Neural cell (in vitro differentiated cells): ENCODE data around the gene DIAPH1. TPM values are rescaled to one million over a fixed set of nuclear protein-coding genes. Genes with fewer than 3 reads are reported as not detected.

Experiments used
- H2AFZ ChIP-seq: fragments of 200-600, 300-800 bp; sonication (generic), shearing (Covaris generic); 2 replicates; pipeline ENCODE4 v1.6.0; 2014; ENCODE audit warnings: low read depth, mild to moderate bottlenecking, antibody characterized with exemption, low read length, moderate library complexity
- H3F3A ChIP-seq: fragments of 200-600 bp; shearing (Covaris generic); 2 replicates; pipeline ENCODE4 v1.6.1; 2016; ENCODE audit warnings: mild to moderate bottlenecking, moderate library complexity, mixed read lengths, antibody characterized with exemption, low read length; ENCODE audit not compliant: insufficient read depth, poor library complexity, severe bottlenecking
- H3K27ac ChIP-seq: fragments of 200-600, 300-800 bp; sonication (generic), shearing (Covaris generic); 2 replicates; pipeline ENCODE4 v1.5.1; 2014; ENCODE audit warnings: mild to moderate bottlenecking, low read length, moderate library complexity
- H3K27me3 ChIP-seq: fragments of 300-800, 200-600 bp; sonication (generic), shearing (Covaris generic); 2 replicates; pipeline ENCODE4 v1.6.0; 2014; ENCODE audit warnings: mild to moderate bottlenecking, low read depth, low read length, moderate library complexity; ENCODE audit not compliant: insufficient read depth
- H3K36me3 ChIP-seq: fragments of 300-800, 200-600 bp; sonication (generic), shearing (Covaris generic); 2 replicates; pipeline ENCODE4 v1.5.1; 2014; ENCODE audit warnings: mild to moderate bottlenecking, antibody characterized with exemption, low read length, moderate library complexity; ENCODE audit not compliant: insufficient read depth
- H3K4me2 ChIP-seq: fragments of 300-800, 200-600 bp; sonication (generic), shearing (Covaris generic); 2 replicates; pipeline ENCODE4 v1.6.0; 2014; ENCODE audit warnings: mild to moderate bottlenecking, low read length
- H3K4me3 ChIP-seq: fragments of 300-800, 200-600 bp; sonication (generic), shearing (Covaris generic); 2 replicates; pipeline ENCODE4 v1.5.1; 2014; ENCODE audit warnings: mild to moderate bottlenecking, low read length, moderate library complexity
- H3K79me2 ChIP-seq: fragments of 200-600 bp; shearing (Covaris generic); replicated peaks from 2 replicates; pipeline ENCODE4 v1.6.0; 2014; ENCODE audit warnings: mild to moderate bottlenecking, low read length, moderate library complexity; ENCODE audit not compliant: insufficient read depth
- H3K9ac ChIP-seq: fragments of 300-800, 200-600 bp; sonication (generic), shearing (Covaris generic); 2 replicates; pipeline ENCODE4 v1.6.1; 2016; ENCODE audit warnings: mild to moderate bottlenecking, low read length, mixed read lengths
- H3K9me2 ChIP-seq: fragments of 200-600 bp; shearing (Covaris generic); 2 replicates; pipeline ENCODE4 v1.6.1; 2016; ENCODE audit warnings: mild to moderate bottlenecking, low read length, mixed read lengths; ENCODE audit not compliant: insufficient read depth
- H3K9me3 ChIP-seq: fragments of 200-600, 300-800 bp; sonication (generic), shearing (Covaris generic); 2 replicates; pipeline ENCODE4 v1.6.1; 2016; ENCODE audit warnings: mild to moderate bottlenecking, mixed run types, low read length, moderate library complexity, mixed read lengths
- H4K20me1 ChIP-seq: fragments of 200-600 bp; shearing (Covaris generic); 2 replicates; pipeline ENCODE4 v1.6.1; 2016; ENCODE audit warnings: mild to moderate bottlenecking, mixed run types; ENCODE audit not compliant: insufficient read depth
- EP300 ChIP-seq: fragments of 450-650 bp; conservative IDR thresholded peaks from 2 replicates; pipeline ENCODE4 v1.6.1; 2014; ENCODE audit warnings: antibody characterized with exemption, mild to moderate bottlenecking, moderate library complexity; ENCODE audit not compliant: poor library complexity, severe bottlenecking
- EZH2 ChIP-seq: fragments of 200-600, 300-800 bp; shearing (Covaris generic), sonication (generic); IDR thresholded peaks from 2 replicates; pipeline ENCODE4 v1.6.1; 2014; ENCODE audit warnings: antibody characterized with exemption, low read length, borderline replicate concordance, mild to moderate bottlenecking; ENCODE audit not compliant: insufficient read depth, poor library complexity, severe bottlenecking
- MXI1 ChIP-seq: fragments of 450-650 bp; conservative IDR thresholded peaks from 2 replicates; pipeline ENCODE4 v1.6.1; 2014; ENCODE audit warnings: antibody characterized with exemption, mild to moderate bottlenecking; ENCODE audit not compliant: poor library complexity, severe bottlenecking
- POLR2AphosphoS5 ChIP-seq: IDR thresholded peaks from 2 replicates; pipeline ENCODE4 v1.6.1; 2012
- RAD21 ChIP-seq: fragments of 450-650 bp; conservative IDR thresholded peaks from 2 replicates; pipeline ENCODE4 v1.6.1; 2014; ENCODE audit warnings: antibody characterized with exemption, mild to moderate bottlenecking, moderate library complexity
- SMC3 ChIP-seq: fragments of 450-650 bp; conservative IDR thresholded peaks from 2 replicates; pipeline ENCODE4 v1.6.1; 2014; ENCODE audit warnings: antibody characterized with exemption, mild to moderate bottlenecking, moderate library complexity; ENCODE audit not compliant: poor library complexity
- TAF1 ChIP-seq: IDR thresholded peaks from 2 replicates; pipeline ENCODE4 v1.6.1; 2012; ENCODE audit warnings: low read depth
- polyA plus RNA-seq: library from polyadenylated mRNA; depleted of rRNA; stranded (reverse); fragments of >200 nt; gene quantifications from 2 replicates; pipeline ENCODE4 v1.2.3, GENCODE V29; 2014
- TF ChIP-seq, protein P1 (sequence below): IDR thresholded peaks from 2 replicates; pipeline ENCODE4 v1.6.1; 2012; ENCODE audit warnings: borderline replicate concordance
- TF ChIP-seq, protein P2 (sequence below): fragments of 450-650 bp; IDR thresholded peaks from 2 replicates; pipeline ENCODE4 v1.5.1; 2014; ENCODE audit warnings: antibody characterized with exemption, mild to moderate bottlenecking, moderate library complexity; ENCODE audit not compliant: poor library complexity, severe bottlenecking

The DIAPH1 gene
- polyA plus RNA-seq, 1 donor from 2014 or later: 21.9 TPM

DNA sequence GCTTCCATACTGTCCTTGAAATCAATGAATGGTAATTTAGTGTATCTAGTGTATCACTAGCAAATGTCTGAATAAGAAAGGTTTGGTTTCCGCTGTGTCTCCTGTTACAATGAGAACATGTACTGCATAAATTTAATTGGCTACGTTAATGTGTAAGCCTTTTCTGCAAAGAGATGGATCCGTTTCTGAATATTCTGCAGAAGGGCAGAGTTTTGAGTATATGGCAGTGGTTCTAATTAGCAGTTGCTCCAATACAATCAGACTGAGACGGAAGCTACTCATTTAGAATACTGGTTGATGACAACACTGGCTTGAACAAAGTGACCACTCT lies 134.5 kb downstream of the DIAPH1 start:
- Histone ChIP-seq H2AFZ (no peak overlapping the region), H3K79me2 (peaks cover 11% of the 10 kb centered on the region), H3K4me2 (peak overlapping the region; percentile 66), H3K27ac (peak overlapping the region; percentile 84), H3F3A (peaks cover 4% of the 10 kb centered on the region), H3K9me3 (peaks cover 22% of the 10 kb centered on the region), H4K20me1 (no peaks in the 10 kb centered on the region), H3K9me2 (no peaks in the 10 kb centered on the region), H3K36me3 (peaks cover 13% of the 10 kb centered on the region), H3K9ac (peak overlapping the region; percentile 67), H3K4me3 (peak overlapping the region; percentile 73), H3K27me3 (no peaks in the 10 kb centered on the region)
- no peak for TF ChIP-seq EZH2
- no peak for TF ChIP-seq TAF1
- no peak for TF ChIP-seq RAD21
- TF ChIP-seq SMC3: no peak
- TF ChIP-seq, protein P1, sequence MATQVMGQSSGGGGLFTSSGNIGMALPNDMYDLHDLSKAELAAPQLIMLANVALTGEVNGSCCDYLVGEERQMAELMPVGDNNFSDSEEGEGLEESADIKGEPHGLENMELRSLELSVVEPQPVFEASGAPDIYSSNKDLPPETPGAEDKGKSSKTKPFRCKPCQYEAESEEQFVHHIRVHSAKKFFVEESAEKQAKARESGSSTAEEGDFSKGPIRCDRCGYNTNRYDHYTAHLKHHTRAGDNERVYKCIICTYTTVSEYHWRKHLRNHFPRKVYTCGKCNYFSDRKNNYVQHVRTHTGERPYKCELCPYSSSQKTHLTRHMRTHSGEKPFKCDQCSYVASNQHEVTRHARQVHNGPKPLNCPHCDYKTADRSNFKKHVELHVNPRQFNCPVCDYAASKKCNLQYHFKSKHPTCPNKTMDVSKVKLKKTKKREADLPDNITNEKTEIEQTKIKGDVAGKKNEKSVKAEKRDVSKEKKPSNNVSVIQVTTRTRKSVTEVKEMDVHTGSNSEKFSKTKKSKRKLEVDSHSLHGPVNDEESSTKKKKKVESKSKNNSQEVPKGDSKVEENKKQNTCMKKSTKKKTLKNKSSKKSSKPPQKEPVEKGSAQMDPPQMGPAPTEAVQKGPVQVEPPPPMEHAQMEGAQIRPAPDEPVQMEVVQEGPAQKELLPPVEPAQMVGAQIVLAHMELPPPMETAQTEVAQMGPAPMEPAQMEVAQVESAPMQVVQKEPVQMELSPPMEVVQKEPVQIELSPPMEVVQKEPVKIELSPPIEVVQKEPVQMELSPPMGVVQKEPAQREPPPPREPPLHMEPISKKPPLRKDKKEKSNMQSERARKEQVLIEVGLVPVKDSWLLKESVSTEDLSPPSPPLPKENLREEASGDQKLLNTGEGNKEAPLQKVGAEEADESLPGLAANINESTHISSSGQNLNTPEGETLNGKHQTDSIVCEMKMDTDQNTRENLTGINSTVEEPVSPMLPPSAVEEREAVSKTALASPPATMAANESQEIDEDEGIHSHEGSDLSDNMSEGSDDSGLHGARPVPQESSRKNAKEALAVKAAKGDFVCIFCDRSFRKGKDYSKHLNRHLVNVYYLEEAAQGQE: no peak
- no peak for TF ChIP-seq MXI1
- no peak for TF ChIP-seq POLR2AphosphoS5

GRCh38 chr5:141483902-141484301 lies 134.9 kb downstream of the DIAPH1 start:
- Histone ChIP-seq H3F3A (peaks cover 4% of the 10 kb centered on the region), H3K27me3 (no peaks in the 10 kb centered on the region), H3K27ac (peak overlapping the region; percentile 84), H3K79me2 (peaks cover 11% of the 10 kb centered on the region), H3K9me3 (peaks cover 22% of the 10 kb centered on the region), H3K36me3 (peaks cover 14% of the 10 kb centered on the region), H3K9ac (peak overlapping the region; percentile 67), H3K4me3 (peak overlapping the region; percentile 73), H3K4me2 (peak overlapping the region; percentile 66), H2AFZ (no peak overlapping the region), H4K20me1 (no peaks in the 10 kb centered on the region), H3K9me2 (no peaks in the 10 kb centered on the region)
- TF ChIP-seq POLR2AphosphoS5 (no peak), MXI1 (no peak), RAD21 (no peak), EZH2 (no peak), TAF1 (no peak), EP300 (no peak), SMC3 (no peak)
- TF ChIP-seq, protein P1: no peak
- TF ChIP-seq, protein P2, sequence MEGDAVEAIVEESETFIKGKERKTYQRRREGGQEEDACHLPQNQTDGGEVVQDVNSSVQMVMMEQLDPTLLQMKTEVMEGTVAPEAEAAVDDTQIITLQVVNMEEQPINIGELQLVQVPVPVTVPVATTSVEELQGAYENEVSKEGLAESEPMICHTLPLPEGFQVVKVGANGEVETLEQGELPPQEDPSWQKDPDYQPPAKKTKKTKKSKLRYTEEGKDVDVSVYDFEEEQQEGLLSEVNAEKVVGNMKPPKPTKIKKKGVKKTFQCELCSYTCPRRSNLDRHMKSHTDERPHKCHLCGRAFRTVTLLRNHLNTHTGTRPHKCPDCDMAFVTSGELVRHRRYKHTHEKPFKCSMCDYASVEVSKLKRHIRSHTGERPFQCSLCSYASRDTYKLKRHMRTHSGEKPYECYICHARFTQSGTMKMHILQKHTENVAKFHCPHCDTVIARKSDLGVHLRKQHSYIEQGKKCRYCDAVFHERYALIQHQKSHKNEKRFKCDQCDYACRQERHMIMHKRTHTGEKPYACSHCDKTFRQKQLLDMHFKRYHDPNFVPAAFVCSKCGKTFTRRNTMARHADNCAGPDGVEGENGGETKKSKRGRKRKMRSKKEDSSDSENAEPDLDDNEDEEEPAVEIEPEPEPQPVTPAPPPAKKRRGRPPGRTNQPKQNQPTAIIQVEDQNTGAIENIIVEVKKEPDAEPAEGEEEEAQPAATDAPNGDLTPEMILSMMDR: no peak
